ENCODE measurements around the gene TSPAN2. TPM values are rescaled to one million over a fixed set of nuclear protein-coding genes. Genes with fewer than 3 reads are reported as not detected.

Gene TSPAN2
- total and polyA plus RNA-seq, 9 of the 15 experiments (the other 6 are each of a cell fraction or from before 2014, with no cell fraction given) = not detected

DNA sequence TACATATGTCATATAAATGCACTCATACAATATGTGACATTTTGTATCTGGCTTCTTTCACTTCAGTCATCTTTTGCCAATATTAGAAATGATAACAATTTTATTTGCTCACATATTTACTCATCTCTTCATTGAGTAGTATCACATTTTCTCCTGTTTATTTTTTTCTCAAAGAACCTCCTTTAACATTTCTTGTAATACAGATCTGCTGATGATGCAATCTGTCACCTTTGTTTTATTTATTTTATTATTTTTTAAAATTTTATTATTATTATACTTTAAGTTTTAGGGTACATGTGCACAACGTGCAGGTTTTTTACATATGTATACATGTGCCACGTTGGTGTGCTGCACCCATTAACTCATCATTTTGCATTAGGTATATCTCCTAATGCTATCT, 75.5 kb downstream of the TSPAN2 start (continued):
- TF ChIP-seq, protein P1, sequence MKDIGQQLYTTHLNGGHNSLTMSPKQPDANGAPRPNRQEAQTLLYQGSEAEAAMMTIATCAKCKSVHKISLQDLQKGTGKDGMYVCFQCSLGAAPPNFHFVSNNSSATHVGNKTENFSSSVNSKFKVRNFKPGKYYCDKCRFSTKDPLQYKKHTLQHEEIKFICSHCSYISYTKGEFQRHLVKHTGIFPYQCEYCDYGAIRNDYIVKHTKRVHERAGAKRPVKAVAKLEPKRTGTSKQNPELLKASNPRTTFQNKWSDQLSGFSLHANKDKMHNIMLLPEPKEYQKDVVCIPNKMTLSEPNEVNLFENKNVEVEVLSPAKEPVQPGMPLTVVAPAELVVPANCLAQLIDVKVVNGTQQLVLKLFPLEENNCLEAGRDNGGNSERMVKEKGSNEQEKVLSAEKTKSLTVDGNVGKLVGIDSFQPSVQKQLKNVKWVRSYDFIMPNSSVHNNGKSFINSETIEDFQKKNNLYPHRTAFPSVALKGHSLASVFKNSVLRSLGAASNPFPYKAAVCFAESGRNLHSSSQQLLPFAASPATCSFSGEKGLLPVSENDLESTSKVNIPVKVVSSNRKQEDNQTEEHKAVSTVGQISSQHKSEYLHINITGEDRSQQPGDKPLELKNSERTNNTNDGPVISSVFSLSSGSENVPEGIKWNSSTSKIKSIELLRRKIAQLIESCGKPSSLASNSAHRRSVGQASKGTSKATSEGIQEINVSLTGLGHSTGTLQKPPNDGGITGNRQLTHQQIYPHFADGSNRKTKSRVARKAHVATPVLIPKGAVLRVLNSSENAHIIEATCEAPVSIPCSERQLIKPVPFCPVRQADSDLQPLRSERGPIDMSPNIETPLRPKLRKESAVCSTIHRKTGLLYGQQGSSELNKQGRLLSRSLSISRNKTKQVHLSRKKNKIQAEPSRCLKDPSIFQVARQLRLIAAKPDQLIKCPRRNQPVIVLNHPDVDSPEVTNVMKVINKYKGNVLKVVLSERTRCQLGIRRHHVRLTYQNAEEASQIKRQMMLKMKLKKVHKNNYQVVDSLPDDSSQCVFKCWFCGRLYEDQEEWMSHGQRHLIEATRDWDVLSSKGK (CRISPR knock-in tag; IDR thresholded peaks at IDR 0.05) = no peak
- TF ChIP-seq CBFA2T2 (conservative IDR thresholded peaks at IDR 0.05) = no peak

DNA sequence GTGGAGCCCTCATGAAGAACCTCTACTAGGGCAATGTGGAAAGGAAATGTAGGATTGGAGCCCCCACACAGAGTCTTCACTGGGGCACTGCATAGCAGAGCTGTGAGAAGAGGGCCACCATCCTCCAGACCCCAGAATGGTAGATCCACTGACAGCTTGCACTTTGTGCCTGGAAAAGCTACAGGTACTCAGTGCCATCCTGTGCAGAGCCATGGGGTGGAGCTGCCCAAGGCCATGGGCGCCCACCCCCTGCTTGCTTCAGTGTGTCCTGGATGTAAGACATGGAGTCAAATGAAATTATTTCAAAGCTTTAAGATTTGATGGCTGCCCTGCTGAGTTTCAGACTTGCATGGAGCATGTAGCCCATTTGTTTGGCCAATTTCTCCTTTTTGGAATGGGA, 76.9 kb downstream of the TSPAN2 start:
- intact Hi-C loops (cut with micrococcal nuclease) = no loop called here
- in situ Hi-C loops (cut with MboI) = no loop called here
- Histone ChIP-seq H3K79me2 (ENCODE audit: control insufficient read depth, insufficient read depth, low read length) (no peaks in the 10 kb centered on the region), H2AFZ (ENCODE audit: low read depth, low read length) (no peak overlapping the region), H3K4me3 (no peak overlapping the region), H3K9ac (ENCODE audit: insufficient read depth in 1 of 2, low read depth in 2 of 2, low read length in 2 of 2) (no peak overlapping the region), H3K9me3 (replicated peaks; ENCODE audit: control insufficient read depth, insufficient read depth, low read depth, low read length) (no peaks in the 10 kb centered on the region), H3K27me3 (ENCODE audit: control insufficient read depth in 2 of 2, insufficient read depth in 2 of 2, low read length in 2 of 2) (no peaks in the 10 kb centered on the region), H4K20me1 (replicated peaks; ENCODE audit: control insufficient read depth, insufficient read depth, low read length) (no peaks in the 10 kb centered on the region), H3K4me1 (replicated peaks in 1 of 2; ENCODE audit: control insufficient read depth in 2 of 2, insufficient read depth in 2 of 2, low read length in 2 of 2) (no peaks in the 10 kb centered on the region), H3K36me3 (ENCODE audit: control insufficient read depth, insufficient read depth, low read length) (no peaks in the 10 kb centered on the region), H3K9me1 (ENCODE audit: control insufficient read depth, insufficient read depth, low read length) (no peaks in the 10 kb centered on the region), H3K27ac (ENCODE audit: extremely low read depth, low read depth, low read length) (no peak overlapping the region), H3K4me2 (ENCODE audit: insufficient read depth, low read length) (no peak overlapping the region)
- FAIRE-seq (no peak), ATAC-seq (no peak), DNase-seq (ENCODE audit: extremely low read depth in 1 of 4, low spot score in 3 of 4) (no peak)
- CTCF ChIA-PET (ENCODE audit: low intra/inter-chr PET ratio) = no interaction called here
- TF ChIP-seq ARHGAP35 (IDR thresholded peaks at IDR 0.05; ENCODE audit: partially characterized antibody) (no peak), POLR2B (IDR thresholded peaks at IDR 0.05; ENCODE audit: low read depth, partially characterized antibody) (no peak), CHD2 (IDR thresholded peaks at IDR 0.05; ENCODE audit: low read depth, low read length) (no peak), TBL1XR1 (IDR thresholded peaks at IDR 0.05; ENCODE audit: low read length in 2 of 2) (no peak), NFE2 (IDR thresholded peaks at IDR 0.05; ENCODE audit: low read depth) (no peak)
- TF ChIP-seq, protein P2, sequence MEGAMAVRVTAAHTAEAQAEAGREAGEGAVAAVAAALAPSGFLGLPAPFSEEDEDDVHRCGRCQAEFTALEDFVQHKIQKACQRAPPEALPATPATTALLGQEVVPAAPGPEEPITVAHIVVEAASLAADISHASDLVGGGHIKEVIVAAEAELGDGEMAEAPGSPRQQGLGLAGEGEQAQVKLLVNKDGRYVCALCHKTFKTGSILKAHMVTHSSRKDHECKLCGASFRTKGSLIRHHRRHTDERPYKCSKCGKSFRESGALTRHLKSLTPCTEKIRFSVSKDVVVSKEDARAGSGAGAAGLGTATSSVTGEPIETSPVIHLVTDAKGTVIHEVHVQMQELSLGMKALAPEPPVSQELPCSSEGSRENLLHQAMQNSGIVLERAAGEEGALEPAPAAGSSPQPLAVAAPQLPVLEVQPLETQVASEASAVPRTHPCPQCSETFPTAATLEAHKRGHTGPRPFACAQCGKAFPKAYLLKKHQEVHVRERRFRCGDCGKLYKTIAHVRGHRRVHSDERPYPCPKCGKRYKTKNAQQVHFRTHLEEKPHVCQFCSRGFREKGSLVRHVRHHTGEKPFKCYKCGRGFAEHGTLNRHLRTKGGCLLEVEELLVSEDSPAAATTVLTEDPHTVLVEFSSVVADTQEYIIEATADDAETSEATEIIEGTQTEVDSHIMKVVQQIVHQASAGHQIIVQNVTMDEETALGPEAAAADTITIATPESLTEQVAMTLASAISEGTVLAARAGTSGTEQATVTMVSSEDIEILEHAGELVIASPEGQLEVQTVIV (CRISPR knock-in tag; IDR thresholded peaks at IDR 0.05; ENCODE audit: borderline replicate concordance) = no peak
- TF ChIP-seq, protein P3, sequence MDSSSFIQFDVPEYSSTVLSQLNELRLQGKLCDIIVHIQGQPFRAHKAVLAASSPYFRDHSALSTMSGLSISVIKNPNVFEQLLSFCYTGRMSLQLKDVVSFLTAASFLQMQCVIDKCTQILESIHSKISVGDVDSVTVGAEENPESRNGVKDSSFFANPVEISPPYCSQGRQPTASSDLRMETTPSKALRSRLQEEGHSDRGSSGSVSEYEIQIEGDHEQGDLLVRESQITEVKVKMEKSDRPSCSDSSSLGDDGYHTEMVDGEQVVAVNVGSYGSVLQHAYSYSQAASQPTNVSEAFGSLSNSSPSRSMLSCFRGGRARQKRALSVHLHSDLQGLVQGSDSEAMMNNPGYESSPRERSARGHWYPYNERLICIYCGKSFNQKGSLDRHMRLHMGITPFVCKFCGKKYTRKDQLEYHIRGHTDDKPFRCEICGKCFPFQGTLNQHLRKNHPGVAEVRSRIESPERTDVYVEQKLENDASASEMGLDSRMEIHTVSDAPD (CRISPR knock-in tag; IDR thresholded peaks at IDR 0.05) = no peak
- POLR2A ChIA-PET = no interaction called here
- BruUV-seq (replicated peaks) = no TSS peak
- 0% methylated on average over 1 of the region's 1 CpG for WGBS (ENCODE audit: insufficient coverage, low coverage, missing lambda C conversion rate)

All from K562 (cell line).